Lung microvascular endothelial cell (primary cell): ENCODE data around the gene LARP1. TPM values are rescaled to one million over a fixed set of nuclear protein-coding genes. Genes with fewer than 3 reads are reported as not detected.
"Not testable (repeated sequence)": the region's sequence is repeated elsewhere in the genome, so short reads cannot be mapped to it uniquely, and the experiment has no call there.

ENCODE experiments used
- DNase-seq, 2 donors: peaks; one replicate each; pipeline versions ENCODE4 v3.0.0 to v3.0.0-alpha.2; 2010; ENCODE audit warnings: low read depth in 2 of 2
- total RNA-seq: library from RNA; depleted of rRNA; stranded (reverse); fragments of >200 nt; gene quantifications from 2 replicates; pipeline ENCODE4 v1.2.1, GENCODE V29; 2014

The LARP1 gene
- 26.8 and 33.7 TPM in 2 replicates for total RNA-seq

DNA sequence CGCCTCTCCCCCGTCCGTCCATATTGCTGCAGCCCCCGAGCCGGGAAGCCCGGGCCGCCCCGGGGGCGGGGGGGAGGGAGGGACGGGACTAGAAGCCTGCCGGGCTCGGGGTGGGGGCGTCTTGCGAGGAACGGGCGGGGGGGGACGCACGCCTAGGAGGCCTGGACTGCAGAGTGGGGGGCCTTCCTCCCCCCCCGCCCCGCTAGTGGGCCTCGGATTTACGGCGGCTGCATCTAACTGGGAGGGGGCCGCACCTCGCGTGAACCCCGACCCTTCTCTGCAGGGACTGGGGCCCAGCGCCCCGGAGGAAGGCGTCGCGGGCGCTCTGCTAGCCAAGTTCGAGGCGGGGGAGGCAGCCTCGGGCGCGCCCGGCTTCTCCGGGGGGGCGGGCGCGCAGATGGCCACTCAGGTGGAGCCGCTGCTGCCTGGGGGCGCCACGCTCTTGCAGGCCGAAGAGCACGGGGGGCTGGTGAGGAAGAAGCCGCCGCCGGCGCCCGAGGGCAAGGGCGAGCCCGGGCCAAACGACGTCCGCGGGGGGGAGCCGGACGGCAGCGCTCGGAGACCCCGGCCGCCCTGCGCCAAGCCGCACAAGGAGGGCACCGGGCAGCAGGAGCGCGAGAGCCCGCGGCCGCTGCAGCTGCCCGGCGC is at the start of gene LARP1:
Gene LARP1, plus strand, starts transcription at position 17 of the 648 bp plus-strand sequence. Its CDS starts 381 bp downstream, at position 398.
- peak; percentile 50 to 59 for DNase-seq

GRCh38 chr5:154706416-154706815 is 48.8 kb upstream of the LARP1 start:
- DNase-seq = no peak

DNA sequence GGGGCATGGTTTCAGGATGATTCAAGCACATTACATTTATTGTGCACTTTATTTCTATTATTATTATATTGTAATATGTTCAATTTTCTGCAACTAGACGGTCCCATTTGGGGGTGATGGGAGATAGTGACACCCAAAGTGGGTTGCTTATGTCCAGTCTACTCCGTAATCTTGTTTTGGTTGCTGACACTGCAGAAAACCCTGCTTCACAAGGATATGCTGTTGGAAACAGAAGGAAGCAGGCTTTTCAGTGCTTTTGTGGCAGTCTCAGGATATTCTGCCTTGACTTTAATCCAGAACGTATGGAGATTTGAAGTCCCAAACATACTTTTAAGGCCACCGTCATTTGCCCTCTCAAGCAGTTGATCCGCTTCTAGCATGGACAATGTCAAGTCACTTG is 47.5 kb upstream of the LARP1 start:
- DNase-seq = no peak

DNA sequence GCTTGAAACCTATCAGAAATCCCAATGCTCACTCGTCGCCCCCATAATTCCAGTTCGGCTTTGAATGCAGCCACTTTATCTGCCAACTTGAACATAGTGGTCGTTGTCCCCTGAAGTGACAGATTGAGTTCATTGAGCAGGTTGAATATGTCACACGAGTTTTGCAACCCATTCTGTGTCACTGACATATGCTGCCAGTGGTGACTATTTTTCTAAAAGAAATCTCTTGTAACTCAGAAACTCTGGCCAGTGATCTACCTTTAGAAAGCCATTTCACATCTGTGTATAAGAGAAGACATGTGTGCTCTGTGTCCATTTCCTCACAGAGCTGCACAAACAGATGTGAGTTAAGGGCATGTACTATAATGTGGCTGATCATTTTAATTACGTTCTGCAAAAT is 47.0 kb upstream of the LARP1 start:
- DNase-seq = no peak

DNA sequence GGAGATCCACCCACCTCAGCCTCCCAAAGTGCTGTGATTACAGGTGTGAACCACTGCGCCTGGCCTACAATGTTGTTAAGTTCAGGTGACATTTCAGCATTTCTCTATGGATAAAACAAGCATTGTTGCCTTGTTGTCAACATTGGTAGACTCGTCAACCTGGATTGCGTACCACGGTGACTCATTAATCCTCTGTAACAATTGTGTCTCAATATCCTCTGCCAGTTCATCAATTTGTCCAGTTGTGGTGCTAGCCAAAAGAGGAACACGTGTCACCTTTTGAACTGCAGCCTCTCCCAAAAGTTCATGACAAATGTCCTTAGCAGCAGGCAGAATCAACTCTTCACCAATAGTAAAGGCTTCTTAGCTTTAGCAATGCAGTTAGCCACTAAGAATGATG is 46.3 kb upstream of the LARP1 start:
- DNase-seq = no peak

GRCh38 chr5:154709368-154710305 is 45.5 kb upstream of the LARP1 start:
- no peak for DNase-seq

GRCh38 chr5:154712518-154713437 is 42.4 kb upstream of the LARP1 start:
- DNase-seq = peak in 1 of 2 donors; percentile 27

DNA sequence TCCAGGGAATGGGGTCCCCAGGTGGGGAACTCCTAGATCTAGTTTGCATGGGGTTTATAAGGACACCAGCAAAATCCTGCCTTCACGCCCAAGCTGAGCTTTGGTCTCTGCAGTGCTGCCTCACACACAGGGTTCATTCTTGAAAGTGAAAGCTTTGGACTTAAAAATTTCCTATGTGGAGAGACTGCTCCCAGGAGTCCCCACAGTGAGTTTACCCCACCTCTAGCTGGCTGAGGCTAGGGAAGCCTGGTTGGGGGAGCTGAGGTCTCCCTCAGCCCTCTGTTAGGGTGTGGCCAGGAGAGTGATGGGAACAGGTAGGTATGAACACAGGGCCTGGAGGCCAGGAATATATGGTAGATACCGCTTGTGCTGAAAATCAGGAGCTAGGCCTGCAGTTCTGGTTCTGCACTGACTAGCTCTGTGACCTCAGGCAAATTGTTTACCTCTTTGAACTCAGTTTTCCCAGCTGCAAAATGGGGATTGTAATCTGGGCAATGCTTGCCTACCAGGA is 41.5 kb upstream of the LARP1 start:
- DNase-seq = peak; percentile 19 to 37

DNA sequence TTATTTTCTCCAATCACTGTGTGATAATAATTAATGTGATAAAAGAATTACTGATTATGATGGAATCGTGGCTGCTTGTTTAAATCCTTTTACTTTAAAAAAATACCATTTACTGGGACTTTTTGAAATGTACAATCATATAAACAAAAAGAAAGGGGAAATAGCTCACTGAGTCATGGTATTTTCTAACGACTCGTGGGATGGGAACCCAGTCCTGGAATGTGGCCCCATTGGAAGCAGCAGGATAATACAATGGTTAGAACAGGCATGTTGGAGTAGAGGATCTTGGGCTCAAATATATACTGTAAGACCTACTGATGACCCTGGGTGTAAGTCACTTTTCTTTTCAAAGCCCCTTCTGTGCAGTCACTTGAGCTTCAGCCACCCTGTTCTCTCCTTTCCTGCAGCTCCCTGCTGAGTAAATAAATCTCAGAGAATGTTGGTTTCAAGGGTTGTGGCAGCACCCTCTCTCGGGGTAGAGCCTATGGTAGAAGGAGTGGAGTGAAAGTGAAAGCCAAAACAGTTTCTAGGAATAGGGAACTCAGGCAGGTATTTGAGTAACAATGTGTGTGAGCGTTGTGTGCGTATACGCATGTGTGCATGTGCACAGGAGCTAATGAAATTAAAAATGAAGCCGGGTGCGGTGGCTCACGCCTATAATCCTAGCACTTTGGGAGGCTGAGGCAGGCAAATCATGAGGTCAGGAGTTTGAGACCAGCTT is 40.8 kb upstream of the LARP1 start:
- peak; percentile 57 to 75 for DNase-seq

- no peak for DNase-seq
These were observed 33.6 kb upstream of the LARP1 start for GRCh38 chr5:154721481-154722058.

DNA sequence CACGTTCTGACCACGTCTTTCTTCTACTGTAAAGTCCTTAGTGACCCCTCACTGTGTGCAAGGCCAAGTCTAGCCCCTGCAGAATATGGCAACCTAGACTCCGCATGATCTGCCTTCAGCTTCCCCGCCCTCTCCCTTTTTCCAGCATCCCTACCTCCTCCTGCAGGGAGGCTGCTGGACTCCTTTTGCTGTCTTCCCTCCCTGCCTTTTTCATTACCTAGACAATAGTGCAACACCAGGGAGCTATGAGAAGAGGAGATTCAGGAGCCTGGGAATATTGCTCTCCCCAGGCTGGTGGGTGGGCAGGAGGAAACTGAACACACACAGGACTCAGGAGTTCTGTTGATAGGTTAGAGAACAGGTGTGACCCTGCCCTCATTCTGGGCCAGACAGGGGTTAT is 33.1 kb upstream of the LARP1 start:
- DNase-seq = peak in 1 of 2 donors; percentile 42

- no peak for DNase-seq
These were observed 32.2 kb upstream of the LARP1 start for GRCh38 chr5:154722936-154723335.

DNA sequence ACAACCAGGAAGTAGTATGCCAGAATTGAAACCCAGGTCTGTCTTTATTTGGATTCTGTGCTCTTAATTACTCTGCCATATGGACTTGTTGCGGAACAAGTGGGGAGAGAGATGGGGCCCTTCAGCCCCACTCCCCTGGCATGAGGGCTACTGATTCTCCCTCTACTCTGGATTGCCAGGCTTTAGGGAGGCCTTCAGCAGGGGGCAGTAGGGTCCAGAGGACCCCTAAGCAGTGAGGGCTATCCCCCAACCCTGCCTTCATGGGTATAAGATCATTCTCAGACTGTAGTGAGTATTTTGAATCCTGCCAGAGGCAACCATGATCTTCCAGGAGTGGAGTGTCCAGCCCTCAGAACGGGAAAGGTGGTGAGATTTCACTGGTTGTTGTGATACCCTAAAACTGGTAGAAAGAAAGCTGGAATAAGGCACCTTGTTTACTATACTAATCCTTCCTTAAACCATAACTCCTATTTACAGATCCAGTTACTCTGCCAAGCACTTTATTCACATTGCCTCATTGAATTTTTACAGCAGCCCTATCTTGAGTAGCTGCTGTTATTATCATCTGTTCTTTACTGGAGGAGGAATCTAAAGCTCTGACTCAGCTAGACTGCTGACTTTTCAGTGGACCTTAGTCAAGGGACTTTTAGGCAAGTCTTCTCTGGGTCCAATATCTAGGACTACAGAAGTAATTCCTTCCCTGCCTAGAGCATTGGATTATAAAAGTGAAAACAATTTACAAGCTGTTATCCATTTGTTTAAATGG is 31.3 kb upstream of the LARP1 start:
- DNase-seq = no peak

DNA sequence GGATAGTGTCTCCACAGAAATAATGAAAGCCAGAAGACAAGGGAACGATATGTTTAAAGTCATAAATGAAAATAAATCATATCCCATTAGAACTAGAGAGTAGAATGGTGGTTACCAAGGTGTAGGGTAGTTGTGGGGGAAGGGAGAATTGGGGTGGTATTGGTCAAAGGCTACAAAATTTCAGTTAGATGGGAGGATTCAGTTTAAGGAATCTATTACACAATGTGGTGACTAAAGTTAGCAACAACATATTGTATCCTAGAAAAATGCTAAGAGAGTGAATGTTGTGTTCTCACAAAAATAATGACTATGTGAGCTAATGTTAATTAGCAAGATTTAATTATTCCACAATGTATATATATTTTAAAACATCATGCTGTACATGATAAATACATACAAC is 27.8 kb upstream of the LARP1 start:
- no peak for DNase-seq

- no peak for DNase-seq
These were observed 26.1 kb upstream of the LARP1 start for GRCh38 chr5:154728939-154729588.

DNA sequence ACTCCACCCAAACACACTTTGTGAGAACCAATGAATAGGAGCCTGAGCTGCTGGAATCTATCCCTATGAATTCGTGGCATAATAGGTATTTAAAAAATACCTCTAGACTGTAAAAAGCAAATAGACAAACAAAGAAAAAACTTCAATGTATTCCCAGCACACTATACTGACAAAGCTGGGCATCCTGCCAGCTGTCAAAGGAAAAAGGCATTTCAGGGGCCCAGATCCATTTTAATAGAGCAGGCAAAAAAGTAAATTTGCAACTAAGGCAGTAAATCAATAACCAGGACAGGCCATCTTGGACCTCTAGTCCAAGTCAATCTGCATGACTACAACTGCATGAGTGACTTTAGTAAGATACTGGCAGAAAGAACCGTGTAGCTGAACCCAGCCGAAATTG is 25.6 kb upstream of the LARP1 start:
- DNase-seq = peak in 1 of 2 donors; percentile 53

- not testable (repeated sequence) for DNase-seq
These were observed 24.4 kb upstream of the LARP1 start for GRCh38 chr5:154730761-154731160.

DNA sequence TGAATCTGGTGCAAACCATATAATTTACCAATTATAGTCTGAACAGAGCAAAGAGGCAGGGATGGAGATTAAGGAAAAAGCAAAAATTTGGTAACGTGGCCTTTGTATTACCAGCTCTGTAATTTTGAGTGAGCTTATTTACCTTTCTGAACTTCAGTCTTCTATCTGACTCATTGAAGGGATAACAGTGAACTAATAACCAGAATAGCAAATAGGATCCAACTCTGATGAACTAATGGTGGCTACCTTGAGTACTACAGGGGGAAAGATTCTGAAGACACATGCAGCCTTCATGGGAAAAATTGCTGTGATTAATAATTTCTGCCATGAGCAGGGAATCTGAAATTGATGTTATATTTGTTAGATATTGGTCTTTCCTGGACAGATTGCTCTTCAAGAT is 23.0 kb upstream of the LARP1 start:
- DNase-seq = no peak
